ENCODE data around the gene OSR1. TPM values are rescaled to one million over a fixed set of nuclear protein-coding genes. Genes with fewer than 3 reads are reported as not detected.

Gene OSR1
- 7.8 TPM for total RNA-seq

GRCh38 chr2:19358242-19359020, at the start of gene OSR1:
TSS of gene OSR1 (minus strand) at chr2:19358623. CDS start at chr2:19353805, 4,818 bp downstream.

Small RNAs within 50 kb of the gene (small RNA-seq; reads per million reads assigned to genes)
- 0.12 reads per million for gene MIR4757 (ENCODE audit: low replicate concordance)
